ENCODE measurements around the gene MAP2K1. TPM values are rescaled to one million over a fixed set of nuclear protein-coding genes. Genes with fewer than 3 reads are reported as not detected.
"Not testable (repeated sequence)": the region's sequence is repeated elsewhere in the genome, so short reads cannot be mapped to it uniquely, and the experiment has no call there.

Gene MAP2K1
- total RNA-seq, 1 donor from 2014 or later: 21.2 TPM

DNA sequence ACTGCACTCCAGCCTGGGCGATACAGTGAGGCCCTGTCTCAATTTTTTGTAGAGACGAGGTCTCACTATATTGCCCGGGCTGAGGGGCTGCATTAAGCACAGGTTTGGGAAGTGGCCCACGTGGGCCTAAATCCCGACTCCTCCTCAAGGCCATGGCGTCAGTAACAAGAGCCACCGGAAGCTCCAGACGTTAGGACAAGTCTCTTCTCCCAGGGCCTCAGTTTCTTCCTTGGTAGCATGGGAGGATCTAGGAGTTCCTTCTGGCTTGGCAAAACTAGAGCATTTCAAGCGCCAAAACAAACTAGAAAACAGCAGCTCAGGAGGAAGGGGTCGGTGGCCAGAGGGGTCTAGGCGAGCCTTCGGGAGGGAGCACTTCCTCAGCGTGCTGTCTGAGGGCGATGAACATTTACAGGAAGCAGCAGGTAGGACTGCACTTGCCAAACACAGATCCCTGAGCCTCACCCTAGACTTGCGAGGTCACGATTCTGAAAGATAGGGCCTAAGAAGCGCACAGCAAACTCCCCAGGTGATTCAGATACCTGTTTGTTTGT, 110.3 kb downstream of the MAP2K1 start:
- H3K36me3 ChIP-seq: peaks cover 35 to 63% of the 10 kb centered on the region in 2 donors
- H3K4me3 ChIP-seq: peak overlapping the region; percentile 67 to 94
- intact Hi-C loops (cut with DNase I): loop anchor here (1.0 to 10.0 kb wide), 4 partner anchors 8 to 882 kb away; partner anchors contain the start of genes INTS14, MAP2K1, TIPIN and ZWILCH
- no peaks in the 10 kb centered on the region for H3K9me3 ChIP-seq
- H3K4me1 ChIP-seq: peaks cover 5 to 11% of the 10 kb centered on the region in 2 donors
- H3K27ac ChIP-seq: peak overlapping the region; percentile 87 to 91
- no peaks in the 10 kb centered on the region for H3K27me3 ChIP-seq
- DNase-seq (ENCODE audit: low spot score in 2 of 2): no peak
- TF ChIP-seq CTCF (IDR thresholded peaks at IDR 0.05): no peak

DNA sequence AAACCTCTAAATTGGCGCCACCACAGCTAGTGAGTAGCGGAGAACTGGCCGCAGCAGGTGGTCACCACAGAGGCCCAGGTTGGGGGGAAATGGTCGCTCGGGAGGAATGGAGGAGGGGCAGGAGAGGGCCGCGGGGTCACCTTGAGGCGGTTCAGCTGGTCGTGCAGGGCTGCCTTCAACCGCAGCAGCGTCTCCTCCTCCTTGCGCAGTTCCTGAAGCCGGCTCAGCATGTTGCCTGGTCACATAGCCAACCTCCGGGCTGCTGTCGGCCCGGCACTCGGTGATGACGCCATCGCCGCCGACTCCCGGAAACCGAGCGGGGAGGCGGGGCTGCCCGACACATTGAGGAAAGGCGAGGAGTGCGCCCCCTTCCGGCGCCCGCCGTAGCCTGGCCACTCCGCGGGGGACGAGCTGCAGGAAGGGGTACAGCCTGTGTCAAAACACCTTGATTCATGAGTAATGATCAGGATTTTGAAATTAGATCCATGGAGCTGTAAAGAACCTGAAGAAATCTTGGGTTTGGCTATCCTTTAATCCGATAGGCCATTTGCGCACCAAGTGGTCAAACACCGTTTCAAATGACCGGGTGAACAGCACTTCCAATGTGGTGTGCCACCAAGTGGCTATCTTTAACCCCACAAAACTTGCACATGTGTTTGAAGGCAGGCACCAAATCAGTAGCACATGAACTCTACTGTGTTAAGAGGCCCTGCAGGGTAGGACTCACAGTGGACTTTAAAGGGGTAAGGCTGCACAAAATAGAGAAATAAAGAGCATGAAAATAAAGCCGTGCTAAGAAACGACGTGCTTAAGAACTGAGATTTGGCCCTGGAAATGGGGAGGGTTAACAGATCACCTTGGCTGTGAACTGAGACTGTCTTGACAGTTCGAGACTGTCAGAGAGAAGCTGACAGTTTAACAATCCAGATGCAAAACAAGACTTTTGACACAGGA, 111.1 kb downstream of the MAP2K1 start, which contains the start of gene SNAPC5:
TSS of gene SNAPC5 (minus strand) at position 261 of the 954 bp plus-strand sequence. CDS start at position 230, 31 bp downstream.
- no peaks in the 10 kb centered on the region for H3K27me3 ChIP-seq
- H3K4me1 ChIP-seq: peaks cover 5 to 14% of the 10 kb centered on the region in 2 donors
- H3K36me3 ChIP-seq: peaks cover 42 to 63% of the 10 kb centered on the region in 2 donors
- DNase-seq (ENCODE audit: low spot score in 2 of 2): peak; percentile 87 to 99
- peak; percentile 95 to 98 (median 98) for TF ChIP-seq CTCF (IDR thresholded peaks at IDR 0.05)
- peak within 1 kb of the TSS; percentile 87 to 91 for H3K27ac ChIP-seq
- no peaks in the 10 kb centered on the region for H3K9me3 ChIP-seq
- intact Hi-C loops (cut with DNase I): loop anchor here (1.0 to 10.0 kb wide), 4 partner anchors 8 to 883 kb away; partner anchors contain the start of genes INTS14, MAP2K1, TIPIN and ZWILCH
- peak within 1 kb of the TSS; percentile 67 to 94 for H3K4me3 ChIP-seq

GRCh38 chr15:66498501-66499386, 112.0 kb downstream of the MAP2K1 start:
- H3K27ac ChIP-seq: no peak overlapping the region
- intact Hi-C loops (cut with DNase I): loop anchor here (10.0 kb wide), 1 partner anchor 884 kb away; the partner anchor contains the start of gene INTS14
- peak; percentile 16 to 38 (median 27) for TF ChIP-seq CTCF (IDR thresholded peaks at IDR 0.05)
- no peak for DNase-seq (ENCODE audit: low spot score in 2 of 2)
- no peaks in the 10 kb centered on the region for H3K9me3 ChIP-seq
- no peak overlapping the region for H3K4me3 ChIP-seq
- peaks cover 13 to 24% of the 10 kb centered on the region in 2 donors for H3K4me1 ChIP-seq
- no peaks in the 10 kb centered on the region for H3K27me3 ChIP-seq
- peaks cover 47 to 62% of the 10 kb centered on the region in 2 donors for H3K36me3 ChIP-seq

GRCh38 chr15:66500346-66500745, 113.6 kb downstream of the MAP2K1 start:
- intact Hi-C loops (cut with DNase I): loop anchor here (5.0 to 10.0 kb wide), 3 partner anchors 204 to 708 kb away; partner anchors contain the start of genes DENND4A and SMAD6
- H3K9me3 ChIP-seq; DNase-seq (ENCODE audit: low spot score in 2 of 2); H3K27me3 ChIP-seq; H3K27ac ChIP-seq; H3K4me3 ChIP-seq: not testable (repeated sequence)
- H3K4me1 ChIP-seq: peaks cover 14 to 26% of the 10 kb centered on the region in 2 donors
- peaks cover 47 to 54% of the 10 kb centered on the region in 2 donors for H3K36me3 ChIP-seq

DNA sequence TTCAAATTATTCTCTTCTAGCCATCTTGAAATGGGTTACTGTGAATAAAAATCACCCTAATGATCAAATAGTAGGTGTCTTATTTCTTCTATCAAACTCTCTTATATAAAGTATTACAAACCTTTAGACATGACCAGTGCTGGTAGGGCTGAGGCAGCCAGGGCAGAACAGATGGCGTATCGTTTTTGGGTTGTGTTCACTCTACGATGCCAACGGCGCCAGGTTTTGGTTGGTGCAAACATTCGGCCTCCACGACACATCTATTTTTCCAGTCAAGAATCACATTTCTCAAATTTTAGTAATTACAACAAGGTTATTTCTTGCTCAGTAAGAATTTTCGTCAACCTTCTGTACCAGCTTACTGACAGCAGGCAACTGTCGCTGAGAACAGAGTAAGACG, 115.8 kb downstream of the MAP2K1 start:
- intact Hi-C loops (cut with DNase I): loop anchor here (5.0 to 10.0 kb wide), 3 partner anchors 202 to 710 kb away; partner anchors contain the start of genes DENND4A and SMAD6

GRCh38 chr15:66503041-66503648, 116.4 kb downstream of the MAP2K1 start:
- peak overlapping the region; percentile 82 to 87 for H3K4me3 ChIP-seq
- peak overlapping the region in 1 of 2 donors; percentile 93 for H3K27ac ChIP-seq

More for the DNA sequence above, 115.8 kb downstream of the MAP2K1 start:
- no peak overlapping the region for H3K27ac ChIP-seq
- peaks cover 47 to 54% of the 10 kb centered on the region in 2 donors for H3K36me3 ChIP-seq
- no peak for DNase-seq (ENCODE audit: low spot score in 2 of 2)
- peak overlapping the region in 1 of 2 donors; percentile 87 for H3K4me3 ChIP-seq
- H3K4me1 ChIP-seq: peaks cover 9 to 25% of the 10 kb centered on the region in 2 donors
- H3K9me3 ChIP-seq: no peaks in the 10 kb centered on the region
- no peaks in the 10 kb centered on the region for H3K27me3 ChIP-seq
- no peak for TF ChIP-seq CTCF (IDR thresholded peaks at IDR 0.05)

More at GRCh38 chr15:66503041-66503648, 116.4 kb downstream of the MAP2K1 start:
- not testable (repeated sequence) for DNase-seq (ENCODE audit: low spot score in 2 of 2); H3K27me3 ChIP-seq; H3K9me3 ChIP-seq
- H3K4me1 ChIP-seq: peaks cover 9 to 21% of the 10 kb centered on the region in 2 donors
- intact Hi-C loops (cut with DNase I): loop anchor here (5.0 to 10.0 kb wide), 3 partner anchors 202 to 711 kb away; partner anchors contain the start of genes DENND4A and SMAD6
- H3K36me3 ChIP-seq: peaks cover 45 to 51% of the 10 kb centered on the region in 2 donors

Measured in ascending aorta (tissue), 2 donors.